NCI-H128 (cell line): ENCODE data around the gene CEP290.

ENCODE experiments used
- DNase-seq: peaks from one replicate; lab custom pipeline; 2025; ENCODE audit not compliant: unreplicated experiment; lab: John Stamatoyannopoulos, UW

Gene CEP290

GRCh38 chr12:88141774-88142609, at the start of gene CEP290, which contains the start of gene TMTC3:
CEP290 (minus strand) TSS chr12:88142088; CDS start chr12:88141307, 781 bp downstream.
TMTC3 (plus strand) TSS chr12:88142307; CDS start chr12:88148316, 6,009 bp downstream.
- DNase-seq: peak; percentile 97

- DNase-seq: no peak
Observed at GRCh38 chr12:88188180-88188579, 46.3 kb upstream of the CEP290 start.

GRCh38 chr12:88187571-88187970, 45.7 kb upstream of the CEP290 start:
- DNase-seq: no peak

GRCh38 chr12:88185988-88186387, 44.1 kb upstream of the CEP290 start:
- no peak for DNase-seq

GRCh38 chr12:88185279-88185678, 43.4 kb upstream of the CEP290 start:
- no peak for DNase-seq

- no peak for DNase-seq
Observed at GRCh38 chr12:88184196-88184595, 42.3 kb upstream of the CEP290 start.

- DNase-seq: no peak
Observed at GRCh38 chr12:88182416-88182815, 40.5 kb upstream of the CEP290 start.

GRCh38 chr12:88181881-88182280, 40.0 kb upstream of the CEP290 start:
- DNase-seq: no peak

GRCh38 chr12:88179436-88180014, 37.6 kb upstream of the CEP290 start:
- no peak for DNase-seq

- DNase-seq: no peak
Observed at GRCh38 chr12:88175544-88175943, 33.7 kb upstream of the CEP290 start.

- no peak for DNase-seq
Observed at GRCh38 chr12:88172844-88173407, 31.0 kb upstream of the CEP290 start.

GRCh38 chr12:88167384-88167783, 25.5 kb upstream of the CEP290 start:
- DNase-seq: no peak

GRCh38 chr12:88166179-88166578, 24.3 kb upstream of the CEP290 start:
- DNase-seq: no peak

GRCh38 chr12:88163371-88163770, 21.5 kb upstream of the CEP290 start:
- no peak for DNase-seq

GRCh38 chr12:88156075-88156654, 14.3 kb upstream of the CEP290 start:
- DNase-seq: no peak

GRCh38 chr12:88153959-88154358, 12.1 kb upstream of the CEP290 start:
- peak; percentile 9 for DNase-seq

GRCh38 chr12:88150063-88150462, 8.2 kb upstream of the CEP290 start:
- no peak for DNase-seq

GRCh38 chr12:88145567-88146505, 3.9 kb upstream of the CEP290 start:
- no peak for DNase-seq

GRCh38 chr12:88144546-88145468, 2.9 kb upstream of the CEP290 start:
- DNase-seq: no peak

GRCh38 chr12:88144037-88144436, 2.1 kb upstream of the CEP290 start:
- no peak for DNase-seq
